ENCODE measurements around the gene SERPINE1. TPM values are rescaled to one million over a fixed set of nuclear protein-coding genes. Genes with fewer than 3 reads are reported as not detected.
A peak's percentile ranks its signal among the peaks of the same experiment; 100 is the strongest.

Gene SERPINE1
- total and polyA plus RNA-seq, 2 of the 8 experiments (the other 6 are each of a cell fraction or from before 2014, with no cell fraction given): 3.7 to 5.6 TPM

GRCh38 chr7:101162551-101163278 is 35.8 kb downstream of the SERPINE1 start (continued):
- no peak for TF ChIP-seq GTF2F1 (IDR thresholded peaks at IDR 0.05; ENCODE audit: borderline replicate concordance, low read depth, low read length)
- TF ChIP-seq USF2 (IDR thresholded peaks at IDR 0.05; ENCODE audit: low read length): peak; percentile 23; the same call in 1 of the 2 replicates
- no peak for TF ChIP-seq SIN3A (conservative IDR thresholded peaks at IDR 0.05 in 1 of 2, IDR thresholded peaks at IDR 0.05 in 1 of 2; ENCODE audit: low read depth in 1 of 2, low read length in 2 of 2)
- TF ChIP-seq BACH1 (IDR thresholded peaks at IDR 0.05; ENCODE audit: low read length): peak; percentile 59; the same call in 1 of the 2 replicates
- TF ChIP-seq CHD2 (IDR thresholded peaks at IDR 0.05; ENCODE audit: low read length): no peak
- TF ChIP-seq BCL11A (IDR thresholded peaks at IDR 0.05; ENCODE audit: low read depth in 2 of 2, low read length in 2 of 2): no peak
- TF ChIP-seq POU5F1 (IDR thresholded peaks at IDR 0.05; ENCODE audit: low read depth, low read length): no peak
- no peak for TF ChIP-seq JUN (IDR thresholded peaks at IDR 0.05; ENCODE audit: low read depth, low read length)
- peak; percentile 16; the same call in 1 of the 2 replicates for TF ChIP-seq SUZ12 (IDR thresholded peaks at IDR 0.05; ENCODE audit: low read length)
- TF ChIP-seq TCF12 (IDR thresholded peaks at IDR 0.05; ENCODE audit: low read depth, low read length): no peak
- TF ChIP-seq TAF7 (optimal IDR thresholded peaks at IDR 0.05; ENCODE audit: borderline replicate concordance, low read depth, low read length): no peak
- no peak for TF ChIP-seq RBBP5 (IDR thresholded peaks at IDR 0.05; ENCODE audit: borderline replicate concordance, low read depth, low read length)
- TF ChIP-seq TAF1 (IDR thresholded peaks at IDR 0.05; ENCODE audit: low read depth, low read length): no peak; the same call in 1 of the 2 replicates
- TF ChIP-seq EZH2 (IDR thresholded peaks at IDR 0.05; ENCODE audit: low read depth, low read length, severe bottlenecking): peak; percentile 8
- TF ChIP-seq PHF8 (conservative IDR thresholded peaks at IDR 0.05; ENCODE audit: low read depth, low read length): no peak
- peak; percentile 52; the same call in 1 of the 2 replicates for TF ChIP-seq EGR1 (IDR thresholded peaks at IDR 0.05; ENCODE audit: borderline replicate concordance, low read depth, low read length)
- no peak for TF ChIP-seq MAFK (IDR thresholded peaks at IDR 0.05; ENCODE audit: low read depth, low read length)
- TF ChIP-seq ASH2L (IDR thresholded peaks at IDR 0.05; ENCODE audit: low read length): no peak
- no peak for TF ChIP-seq SAP30 (IDR thresholded peaks at IDR 0.05; ENCODE audit: insufficient read depth, insufficient replicate concordance, low read length)
- no peak for TF ChIP-seq KDM5A (IDR thresholded peaks at IDR 0.05; ENCODE audit: low read length)
- no peak for TF ChIP-seq TEAD4 (IDR thresholded peaks at IDR 0.05; ENCODE audit: low read depth, low read length)
- no peak for TF ChIP-seq HDAC6 (IDR thresholded peaks at IDR 0.05; ENCODE audit: low read depth, low read length)
- 0 out of 2 replicates have a peak, but pooled peaks have one; percentile 15 for TF ChIP-seq NRF1 (IDR thresholded peaks at IDR 0.05; ENCODE audit: low read depth, low read length)

Measured in H1 (cell line).